AML-193 (cell line): ENCODE measurements around the gene KBTBD7.
"Not testable (repeated sequence)": the region's sequence is repeated elsewhere in the genome, so short reads cannot be mapped to it uniquely, and the experiment has no call there.

Experiments used
- DNase-seq, 2 experiments: peaks; one replicate each; lab custom pipeline; 2025; lab: John Stamatoyannopoulos, UW

The KBTBD7 gene

GRCh38 chr13:41196011-41196410 lies 1.6 kb upstream of the KBTBD7 start:
- no peak for DNase-seq

GRCh38 chr13:41193469-41193868 lies 900 bp downstream of the KBTBD7 start:
- DNase-seq: no peak

GRCh38 chr13:41188584-41188983 lies 5.8 kb downstream of the KBTBD7 start:
- DNase-seq: no peak

GRCh38 chr13:41186481-41186880 lies 7.9 kb downstream of the KBTBD7 start:
- no peak for DNase-seq

GRCh38 chr13:41182231-41182630 lies 12.1 kb downstream of the KBTBD7 start:
- DNase-seq: no peak

- DNase-seq: no peak
Measured at GRCh38 chr13:41179593-41180250, 14.6 kb downstream of the KBTBD7 start.

GRCh38 chr13:41178040-41178439 lies 16.3 kb downstream of the KBTBD7 start:
- peak; percentile 55 to 64 for DNase-seq

- peak; percentile 96 to 97 for DNase-seq
Measured at GRCh38 chr13:41177616-41178015, 16.8 kb downstream of the KBTBD7 start.

GRCh38 chr13:41175576-41175975 lies 18.8 kb downstream of the KBTBD7 start:
- DNase-seq: not testable (repeated sequence)

GRCh38 chr13:41162151-41162550 lies 32.2 kb downstream of the KBTBD7 start:
- DNase-seq: no peak

GRCh38 chr13:41159174-41159573 lies 35.2 kb downstream of the KBTBD7 start:
- DNase-seq: no peak

GRCh38 chr13:41157048-41157717 lies 37.2 kb downstream of the KBTBD7 start:
- no peak for DNase-seq

- no peak for DNase-seq
Measured at GRCh38 chr13:41156620-41157019, 37.7 kb downstream of the KBTBD7 start.

GRCh38 chr13:41154042-41154441 lies 40.3 kb downstream of the KBTBD7 start:
- DNase-seq: no peak

- no peak for DNase-seq
Measured at GRCh38 chr13:41152005-41152404, 42.4 kb downstream of the KBTBD7 start.

- no peak for DNase-seq
Measured at GRCh38 chr13:41150058-41150457, 44.3 kb downstream of the KBTBD7 start.

- no peak for DNase-seq
Measured at GRCh38 chr13:41148419-41149283, 45.7 kb downstream of the KBTBD7 start.

GRCh38 chr13:41145136-41145908 lies 49.0 kb downstream of the KBTBD7 start:
- no peak for DNase-seq

GRCh38 chr13:41144576-41144975 lies 49.8 kb downstream of the KBTBD7 start:
- no peak for DNase-seq
